Chondrocyte (in vitro differentiated cells): Measurements from ENCODE around the gene JAM3. TPM values are rescaled to one million over a fixed set of nuclear protein-coding genes. Genes with fewer than 3 reads are reported as not detected.
A peak's percentile ranks its signal among the peaks of the same experiment; 100 is the strongest.

Source experiments
- DNase-seq: peaks from one replicate; pipeline ENCODE4 v3.0.0; 2021; ENCODE audit warnings: mixed read lengths, low spot score
- H3K27ac Mint-ChIP-seq: one replicate; pipeline ENCODE4 v1.8.0; 2021; ENCODE audit warnings: mild to moderate bottlenecking, moderate library complexity, mixed read lengths; ENCODE audit not compliant: unreplicated experiment
- H3K27me3 Mint-ChIP-seq: 2 replicates; pipeline ENCODE4 v1.8.0; 2021; ENCODE audit warnings: low read depth, mixed read lengths
- H3K36me3 Mint-ChIP-seq: 2 replicates; pipeline ENCODE4 v1.8.0; 2021; ENCODE audit warnings: low read depth, mixed read lengths
- H3K4me1 Mint-ChIP-seq: 2 replicates; pipeline ENCODE4 v1.8.0; 2021; ENCODE audit warnings: low read depth, mild to moderate bottlenecking, mixed read lengths
- H3K4me3 Mint-ChIP-seq: one replicate; pipeline ENCODE4 v1.8.0; 2021; ENCODE audit warnings: mild to moderate bottlenecking, moderate library complexity, mixed read lengths; ENCODE audit not compliant: unreplicated experiment
- H3K9me3 Mint-ChIP-seq: 2 replicates; pipeline ENCODE4 v1.8.0; 2021; ENCODE audit warnings: low read depth, mixed read lengths
- CTCF ChIP-seq: fragments of 200-600 bp; sonication (generic); IDR thresholded peaks from 2 replicates; pipeline ENCODE4 v1.5.0; 2021; ENCODE audit warnings: antibody characterized with exemption, mild to moderate bottlenecking, moderate library complexity
- total RNA-seq: library from RNA; stranded (reverse); gene quantifications from 3 replicates; pipeline ENCODE4 v1.2.1, GENCODE V29; 2021

JAM3 gene
- total RNA-seq, 1 donor from 2014 or later: 105 TPM

- H3K4me3 Mint-ChIP-seq: no peak overlapping the region
- peaks cover 25% of the 10 kb centered on the region for H3K27me3 Mint-ChIP-seq
- DNase-seq: peak; percentile 79
- no peaks in the 10 kb centered on the region for H3K36me3 Mint-ChIP-seq
- H3K9me3 Mint-ChIP-seq: no peaks in the 10 kb centered on the region
- no peak for TF ChIP-seq CTCF
- peaks cover 48% of the 10 kb centered on the region for H3K4me1 Mint-ChIP-seq
- peak overlapping the region; percentile 5 for H3K27ac Mint-ChIP-seq
Measured at GRCh38 chr11:134034496-134035381, 34.1 kb upstream of the JAM3 start.

- Mint-ChIP-seq H3K36me3 (no peaks in the 10 kb centered on the region), H3K9me3 (no peaks in the 10 kb centered on the region), H3K27ac (peak overlapping the region; percentile 78), H3K27me3 (peaks cover 7% of the 10 kb centered on the region), H3K4me1 (peaks cover 67% of the 10 kb centered on the region), H3K4me3 (peak overlapping the region; percentile 81)
- DNase-seq: no peak
- TF ChIP-seq CTCF: no peak
Measured at GRCh38 chr11:134036492-134037045, 32.3 kb upstream of the JAM3 start.

GRCh38 chr11:134037046-134037908 is 31.6 kb upstream of the JAM3 start:
- Mint-ChIP-seq H3K27me3 (peaks cover under 1% of the 10 kb centered on the region), H3K4me3 (peak overlapping the region; percentile 81), H3K4me1 (peaks cover 73% of the 10 kb centered on the region), H3K27ac (peak overlapping the region; percentile 86), H3K9me3 (no peaks in the 10 kb centered on the region), H3K36me3 (no peaks in the 10 kb centered on the region)
- no peak for TF ChIP-seq CTCF
- no peak for DNase-seq

GRCh38 chr11:134038897-134039470 is 29.9 kb upstream of the JAM3 start:
- Mint-ChIP-seq H3K4me3 (peak overlapping the region; percentile 55), H3K36me3 (no peaks in the 10 kb centered on the region), H3K27ac (peak overlapping the region; percentile 98), H3K9me3 (no peaks in the 10 kb centered on the region), H3K27me3 (no peaks in the 10 kb centered on the region), H3K4me1 (peaks cover 66% of the 10 kb centered on the region)
- no peak for DNase-seq
- no peak for TF ChIP-seq CTCF
